ENCODE measurements around the gene ZNF732. TPM values are rescaled to one million over a fixed set of nuclear protein-coding genes. Genes with fewer than 3 reads are reported as not detected.

The ZNF732 gene
- total and polyA plus RNA-seq, 2 of the 8 experiments (the other 6 are each of a cell fraction or from before 2014, with no cell fraction given): 1.9 to 35.7 TPM

- no peak overlapping the region for H2BK12ac ChIP-seq (ENCODE audit: low read depth, low read length)
- H4K91ac ChIP-seq (replicated peaks; ENCODE audit: insufficient read length, low read length): no peak overlapping the region
- no peak overlapping the region for H3K4me2 ChIP-seq (ENCODE audit: insufficient read depth in 1 of 2, low read depth in 2 of 2, low read length in 2 of 2)
- no peak overlapping the region for H2AFZ ChIP-seq (ENCODE audit: low read length)
- no peak overlapping the region for H3K18ac ChIP-seq (ENCODE audit: extremely low read depth, low read length)
- no peak overlapping the region for H3K4ac ChIP-seq (replicated peaks; ENCODE audit: insufficient read length, low read depth, low read length)
- H4K5ac ChIP-seq (ENCODE audit: insufficient read length, low read depth, low read length): no peak overlapping the region
- H3K27me3 ChIP-seq (replicated peaks in 1 of 4; ENCODE audit: control insufficient read depth in 3 of 4, extremely low read depth in 1 of 4, insufficient read depth in 3 of 4, low read length in 3 of 4): no peaks in the 10 kb centered on the region
- CTCF ChIA-PET (ENCODE audit: partially characterized antibody): no interaction called here
- DNase-seq (ENCODE audit: low read depth in 1 of 2, low spot score in 2 of 2) (no peak), FAIRE-seq (no peak)
- no peaks in the 10 kb centered on the region for H4K20me1 ChIP-seq (replicated peaks in 1 of 2; ENCODE audit: control insufficient read depth in 1 of 2, insufficient read depth in 2 of 2, low read length in 2 of 2)
- H3K9me3 ChIP-seq (ENCODE audit: insufficient read depth in 2 of 2, low read depth in 1 of 2, low read length in 1 of 2): peaks cover 60 to 86% of the 10 kb centered on the region in 2 experiments
- H3K14ac ChIP-seq (ENCODE audit: insufficient read length): no peak overlapping the region
- H2BK20ac ChIP-seq (ENCODE audit: low read length): no peak overlapping the region
- peak overlapping the region in 1 of 4 experiments; percentile 7; a peak in 1 of 8 replicates for H3K4me3 ChIP-seq (ENCODE audit: extremely low read depth in 1 of 4, insufficient read depth in 2 of 4, low read depth in 3 of 4, low read length in 4 of 4)
- WGBS, 2 experiments (ENCODE audit: extremely low coverage in 1 of 2, insufficient coverage in 1 of 2, insufficient read length in 1 of 2, insufficient replicate concordance in 2 of 2, low coverage in 1 of 2, low lambda C conversion rate in 2 of 2, missing lambda C conversion rate in 1 of 2): 86% methylated on average over 5 of the region's 5 CpGs; no CpG with 5 or more reads in 1 of the 2 experiments
- peaks cover 3 to 67% of the 10 kb centered on the region in 2 experiments; a peak in 3 of 4 replicates for H3K79me2 ChIP-seq (ENCODE audit: control insufficient read depth in 1 of 2, insufficient read depth in 2 of 2, low read length in 2 of 2)
- H3K27ac ChIP-seq (ENCODE audit: low read depth, low read length): no peak overlapping the region
- H4K8ac ChIP-seq (ENCODE audit: extremely low read depth, insufficient read depth, low read length): no peak overlapping the region
- H3K23me2 ChIP-seq (ENCODE audit: low read depth, low read length): no peaks in the 10 kb centered on the region
- no peaks in the 10 kb centered on the region for H3K79me1 ChIP-seq (ENCODE audit: low read depth, low read length)
- no peak overlapping the region for H2AK5ac ChIP-seq (ENCODE audit: low read depth, low read length)
- no peak overlapping the region for H3K23ac ChIP-seq (ENCODE audit: insufficient read length)
- POLR2A ChIA-PET (ENCODE audit: partially characterized antibody): interaction anchor here (0.9 kb wide), 1 partner anchor 43 kb away, joined by 3 read pairs; no protein-coding TSS in a partner anchor
- H2BK120ac ChIP-seq (replicated peaks; ENCODE audit: low read depth, low read length): no peak overlapping the region
- peak; percentile 65 for TF ChIP-seq CEBPB (IDR thresholded peaks at IDR 0.05; ENCODE audit: low read depth, low read length)
- no peak for TF ChIP-seq POU5F1 (IDR thresholded peaks at IDR 0.05; ENCODE audit: low read depth, low read length)
- no peak for TF ChIP-seq USF2 (IDR thresholded peaks at IDR 0.05; ENCODE audit: low read length)
- peak; percentile 97 for TF ChIP-seq MAFK (IDR thresholded peaks at IDR 0.05; ENCODE audit: low read depth, low read length)
- TF ChIP-seq E2F6 (IDR thresholded peaks at IDR 0.05): no peak
- H3K56ac ChIP-seq (replicated peaks; ENCODE audit: insufficient read length, low read depth, low read length): no peak overlapping the region
- H3K9ac ChIP-seq (replicated peaks in 1 of 4; ENCODE audit: extremely low read depth in 1 of 4, low read depth in 3 of 4, low read length in 3 of 4): no peak overlapping the region
- no peak overlapping the region for H2BK15ac ChIP-seq (ENCODE audit: low read length)
- H2BK5ac ChIP-seq (ENCODE audit: low read depth, low read length): no peak overlapping the region
- H3K36me3 ChIP-seq (ENCODE audit: control insufficient read depth in 2 of 4, insufficient read depth in 4 of 4, low read length in 3 of 4): peaks cover 2 to 60% (median 33%) of the 10 kb centered on the region in 4 experiments; a peak in 6 of 8 replicates
- no peaks in the 10 kb centered on the region for H3K4me1 ChIP-seq (replicated peaks in 1 of 4; ENCODE audit: control insufficient read depth in 3 of 4, insufficient read depth in 4 of 4, low read length in 3 of 4)
Observed at GRCh38 chr4:273309-274017, 31.8 kb downstream of the ZNF732 start.

Measured in H1 (cell line).